DOHH2 (cell line): Measurements from ENCODE around the gene KLHL1.

ENCODE experiments used
- EZH2phosphoT487 ChIP-seq: fragments of 200-600 bp; sonication (generic); IDR thresholded peaks from 2 replicates; pipeline ENCODE4 v1.6.1; 2017; ENCODE audit warnings: borderline replicate concordance, mild to moderate bottlenecking, antibody characterized with exemption, low read length, moderate library complexity, mixed read lengths
- TF ChIP-seq, protein P1 (sequence below): fragments of 200-600 bp; sonication (generic); IDR thresholded peaks from one replicate; pipeline ENCODE4 v1.5.1; 2014; ENCODE audit warnings: antibody characterized with exemption, mild to moderate bottlenecking, low read depth, low read length; ENCODE audit not compliant: poor library complexity, severe bottlenecking

- TF ChIP-seq, protein P1, sequence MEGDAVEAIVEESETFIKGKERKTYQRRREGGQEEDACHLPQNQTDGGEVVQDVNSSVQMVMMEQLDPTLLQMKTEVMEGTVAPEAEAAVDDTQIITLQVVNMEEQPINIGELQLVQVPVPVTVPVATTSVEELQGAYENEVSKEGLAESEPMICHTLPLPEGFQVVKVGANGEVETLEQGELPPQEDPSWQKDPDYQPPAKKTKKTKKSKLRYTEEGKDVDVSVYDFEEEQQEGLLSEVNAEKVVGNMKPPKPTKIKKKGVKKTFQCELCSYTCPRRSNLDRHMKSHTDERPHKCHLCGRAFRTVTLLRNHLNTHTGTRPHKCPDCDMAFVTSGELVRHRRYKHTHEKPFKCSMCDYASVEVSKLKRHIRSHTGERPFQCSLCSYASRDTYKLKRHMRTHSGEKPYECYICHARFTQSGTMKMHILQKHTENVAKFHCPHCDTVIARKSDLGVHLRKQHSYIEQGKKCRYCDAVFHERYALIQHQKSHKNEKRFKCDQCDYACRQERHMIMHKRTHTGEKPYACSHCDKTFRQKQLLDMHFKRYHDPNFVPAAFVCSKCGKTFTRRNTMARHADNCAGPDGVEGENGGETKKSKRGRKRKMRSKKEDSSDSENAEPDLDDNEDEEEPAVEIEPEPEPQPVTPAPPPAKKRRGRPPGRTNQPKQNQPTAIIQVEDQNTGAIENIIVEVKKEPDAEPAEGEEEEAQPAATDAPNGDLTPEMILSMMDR = no peak
- TF ChIP-seq EZH2phosphoT487 = no peak
Measured at GRCh38 chr13:69751259-69751658, 357.0 kb downstream of the KLHL1 start.
